GM19467 (cell line): ENCODE results near the gene PLCL2.
"Not testable (repeated sequence)": the region's sequence is repeated elsewhere in the genome, so short reads cannot be mapped to it uniquely, and the experiment has no call there.

ENCODE experiments used
- ATAC-seq: cut with Tn5 transposase; IDR thresholded peaks from one replicate; pipeline ENCODE4 v1.9.1; 2021; ENCODE audit warnings: mild to moderate bottlenecking, moderate library complexity; ENCODE audit not compliant: unreplicated experiment

PLCL2 gene

GRCh38 chr3:16950282-16950681, 65.5 kb downstream of the PLCL2 start:
- no peak for ATAC-seq

- ATAC-seq: no peak
Measured at GRCh38 chr3:16950845-16951244, 66.1 kb downstream of the PLCL2 start.

- not testable (repeated sequence) for ATAC-seq
Measured at GRCh38 chr3:16957852-16958251, 73.1 kb downstream of the PLCL2 start.

GRCh38 chr3:16960125-16960524, 75.4 kb downstream of the PLCL2 start:
- ATAC-seq: no peak

- no peak for ATAC-seq
Measured at GRCh38 chr3:16961621-16962205, 77.0 kb downstream of the PLCL2 start.

- ATAC-seq: no peak
Measured at GRCh38 chr3:16975083-16975482, 90.3 kb downstream of the PLCL2 start.

DNA sequence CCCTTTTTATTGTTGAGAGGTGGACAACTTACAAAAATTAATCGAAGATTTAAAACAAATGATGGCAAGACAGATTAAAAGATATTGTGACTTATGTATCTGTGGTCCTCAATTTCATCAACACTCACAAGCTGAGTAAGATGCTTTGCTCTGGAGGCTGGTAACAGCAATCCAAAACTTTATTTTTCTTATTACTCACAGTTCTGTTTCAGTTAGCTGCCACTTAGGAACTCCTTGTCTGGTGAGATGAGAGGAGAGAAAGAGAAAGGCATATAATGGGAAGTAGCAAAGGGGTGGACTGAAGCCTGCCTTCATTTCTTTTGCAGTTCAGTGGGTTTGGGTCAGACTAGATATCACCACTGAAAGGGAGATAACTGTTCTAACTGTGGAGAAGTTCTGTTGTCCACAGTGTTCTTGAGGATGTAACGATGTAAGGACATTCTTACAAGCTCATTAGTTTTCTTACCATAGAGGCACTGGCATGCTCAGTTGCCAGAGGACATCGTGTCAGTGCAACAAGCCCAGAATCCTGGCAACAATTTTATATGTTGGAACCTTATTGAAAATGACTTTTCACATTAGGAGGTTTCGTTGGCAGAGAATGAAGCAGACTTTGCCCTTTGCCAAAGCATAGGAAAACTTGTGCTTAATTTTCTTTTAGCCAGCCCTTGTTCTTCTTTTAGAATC, 93.6 kb downstream of the PLCL2 start:
- ATAC-seq: no peak

DNA sequence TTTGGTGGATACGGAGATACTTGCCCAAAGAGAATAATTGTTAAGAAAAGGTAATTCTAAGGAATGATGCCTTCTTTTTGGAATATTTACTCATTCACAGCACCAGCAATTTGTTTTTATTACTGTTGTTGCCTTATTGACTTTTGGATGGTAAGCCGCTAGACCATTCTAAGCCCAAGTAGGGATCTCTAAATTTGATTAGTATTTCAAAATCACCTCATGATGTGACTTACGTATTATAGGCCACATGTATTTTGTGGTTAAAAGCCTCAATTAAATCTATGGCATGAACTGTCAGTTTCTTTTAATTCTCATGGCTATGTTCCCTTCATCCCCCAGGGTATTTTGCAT, 94.1 kb downstream of the PLCL2 start:
- no peak for ATAC-seq

- not testable (repeated sequence) for ATAC-seq
Measured at GRCh38 chr3:16979769-16980515, 95.2 kb downstream of the PLCL2 start.

DNA sequence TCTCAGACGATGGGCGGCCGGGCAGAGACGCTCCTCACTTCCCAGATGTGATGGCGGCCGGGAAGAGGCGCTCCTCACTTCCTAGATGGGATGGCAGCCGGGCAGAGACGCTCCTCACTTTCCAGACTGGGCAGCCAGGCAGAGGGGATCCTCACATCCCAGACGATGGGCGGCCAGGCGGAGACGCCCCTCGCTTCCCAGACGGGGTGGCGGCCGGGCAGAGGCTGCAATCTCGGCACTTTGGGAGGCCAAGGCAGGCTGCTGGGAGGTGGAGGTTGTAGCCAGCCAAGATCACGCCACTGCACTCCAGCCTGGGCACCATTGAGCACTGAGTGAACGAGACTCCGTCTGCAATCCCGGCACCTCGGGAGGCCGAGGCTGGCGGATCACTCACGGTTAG, 95.8 kb downstream of the PLCL2 start:
- ATAC-seq: not testable (repeated sequence)

DNA sequence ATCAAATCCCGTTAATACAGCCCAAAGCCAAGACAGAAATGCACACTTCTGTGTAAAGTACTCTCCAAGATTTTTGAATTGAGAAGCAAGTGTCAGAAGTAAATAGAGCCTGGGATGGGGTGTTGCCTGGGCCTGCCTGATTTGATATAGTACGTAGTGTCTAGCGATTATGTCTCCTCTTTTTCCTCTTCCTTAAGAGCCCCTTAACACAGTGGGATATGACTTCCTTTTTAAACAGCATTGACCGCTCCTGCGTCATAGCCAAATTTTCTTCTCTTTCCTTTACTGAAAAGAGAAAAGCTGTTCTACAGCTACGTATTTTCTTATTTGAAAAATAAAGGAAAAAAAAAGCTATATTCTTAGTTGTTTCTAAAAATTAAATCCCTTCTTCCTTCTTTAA, 97.7 kb downstream of the PLCL2 start:
- no peak for ATAC-seq

GRCh38 chr3:16985608-16986007, 100.9 kb downstream of the PLCL2 start:
- no peak for ATAC-seq

DNA sequence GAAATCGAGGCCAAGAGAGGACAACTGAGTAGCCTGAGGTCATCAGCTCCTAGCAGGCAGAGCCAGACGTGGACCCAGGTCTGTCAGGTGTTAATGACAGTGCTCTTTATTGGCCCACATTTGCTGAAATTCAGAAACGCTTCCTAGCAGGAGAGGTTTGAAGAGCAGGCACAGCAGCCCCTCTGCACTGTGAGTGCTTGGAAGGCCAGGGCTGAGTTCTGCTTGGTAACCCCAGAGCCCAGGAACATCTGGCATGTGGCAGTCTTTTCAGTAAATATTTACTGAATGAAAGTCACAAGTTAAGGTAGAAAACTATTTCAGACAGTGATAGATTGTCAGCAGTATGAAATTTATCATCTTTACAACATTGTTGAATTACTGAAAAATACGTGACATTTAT, 102.4 kb downstream of the PLCL2 start:
- ATAC-seq: no peak

GRCh38 chr3:16990163-16990562, 105.4 kb downstream of the PLCL2 start:
- ATAC-seq: no peak

GRCh38 chr3:16992198-16992597, 107.4 kb downstream of the PLCL2 start:
- no peak for ATAC-seq

DNA sequence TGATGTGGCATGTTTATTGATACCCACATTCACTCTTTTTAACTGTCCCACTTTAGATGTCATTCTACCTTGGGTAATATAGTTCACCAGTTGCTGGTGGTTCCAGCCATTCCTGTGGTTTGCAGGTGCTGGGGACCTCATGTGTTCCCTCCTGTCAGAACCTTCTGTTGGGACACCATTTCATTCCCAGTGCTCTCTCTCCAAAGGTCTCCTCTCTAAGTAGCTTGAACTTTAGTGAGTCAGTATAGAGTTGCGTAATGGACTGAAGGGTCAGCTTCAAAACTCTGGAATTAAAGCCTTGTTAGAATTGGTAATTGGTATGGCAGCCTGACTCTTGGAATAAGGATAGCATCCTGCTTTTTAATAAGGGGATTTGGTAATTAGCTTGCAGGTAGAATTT, 108.5 kb downstream of the PLCL2 start:
- ATAC-seq: no peak

GRCh38 chr3:16994854-16995525, 110.2 kb downstream of the PLCL2 start:
- ATAC-seq: no peak

DNA sequence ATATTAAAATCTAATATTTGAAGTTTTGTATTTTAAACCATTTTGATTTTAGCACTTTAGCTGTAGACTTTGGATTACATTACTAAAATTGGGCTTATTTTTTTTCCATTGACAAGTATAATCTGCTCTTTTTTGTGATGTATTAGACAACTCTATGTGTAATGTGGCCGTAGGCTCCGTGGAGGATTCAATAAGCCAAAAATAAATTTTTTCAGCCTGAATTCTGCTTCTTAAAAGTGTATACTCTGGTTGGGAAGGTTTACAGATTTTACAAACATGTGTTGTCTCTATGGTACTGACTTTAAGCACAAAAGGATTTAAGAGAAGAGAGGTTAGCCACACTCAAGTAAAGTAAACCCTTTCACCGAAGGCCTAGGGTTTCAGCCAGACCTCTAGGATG, 110.8 kb downstream of the PLCL2 start:
- no peak for ATAC-seq

GRCh38 chr3:16998236-16998923, 113.6 kb downstream of the PLCL2 start:
- no peak for ATAC-seq

GRCh38 chr3:16999161-16999560, 114.4 kb downstream of the PLCL2 start:
- ATAC-seq: no peak

- no peak for ATAC-seq
Measured at GRCh38 chr3:16999871-17000270, 115.1 kb downstream of the PLCL2 start.
